ENCODE measurements around the gene PPP1R14D.

- TF ChIP-seq CTCF (conservative IDR thresholded peaks at IDR 0.05; ENCODE audit: low read depth in 2 of 2) = no peak
- no peak for TF ChIP-seq REST (IDR thresholded peaks at IDR 0.05; ENCODE audit: unreplicated experiment)
- TF ChIP-seq POLR2AphosphoS5 (IDR thresholded peaks at IDR 0.05; ENCODE audit: low read depth) = peak; percentile 65; the same call in 1 of the 2 replicates
- TF ChIP-seq EZH2 (IDR thresholded peaks at IDR 0.05; ENCODE audit: low read depth, unreplicated experiment) = no peak
- no peak for TF ChIP-seq CREB1 (CRISPR knock-in tag; IDR thresholded peaks at IDR 0.05; ENCODE audit: low read depth)
- TF ChIP-seq EZH2phosphoT487 (IDR thresholded peaks at IDR 0.05; ENCODE audit: unreplicated experiment) = no peak
- TF ChIP-seq STAT1 (IDR thresholded peaks at IDR 0.05; ENCODE audit: unreplicated experiment) = no peak
- TF ChIP-seq JUNB (IDR thresholded peaks at IDR 0.05; ENCODE audit: unreplicated experiment) = no peak
Observed at GRCh38 chr15:40843885-40844695, 15.6 kb upstream of the PPP1R14D start, which contains the start of gene SPINT1.

All from GM23338 (cell line).